Globus pallidus (tissue), 1 donor: ENCODE data around the gene CRNN.

Experiments
- DNase-seq: peaks from one replicate; pipeline ENCODE4 v3.0.0-alpha.2; 2015; ENCODE audit warnings: low spot score

CRNN gene

DNA sequence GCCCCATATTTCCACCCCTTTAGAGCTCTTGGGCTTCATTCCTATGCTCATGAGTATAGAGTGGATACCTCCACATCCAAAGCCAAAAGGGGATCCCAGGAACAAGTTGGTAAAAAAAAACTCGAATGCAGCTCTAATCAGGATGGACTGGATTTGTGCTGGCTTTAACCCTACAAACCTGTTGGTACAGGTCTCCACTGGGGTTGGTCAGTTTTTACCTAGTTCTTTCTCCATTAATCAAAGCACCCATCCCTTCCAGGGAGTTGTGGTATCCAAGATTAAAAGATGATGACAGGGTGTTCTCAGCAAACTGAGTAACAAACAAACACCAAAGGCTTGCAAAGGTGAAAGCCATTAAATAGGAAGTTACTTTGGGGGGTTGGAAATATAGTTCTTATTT is 5.9 kb upstream of the CRNN start:
- no peak for DNase-seq

DNA sequence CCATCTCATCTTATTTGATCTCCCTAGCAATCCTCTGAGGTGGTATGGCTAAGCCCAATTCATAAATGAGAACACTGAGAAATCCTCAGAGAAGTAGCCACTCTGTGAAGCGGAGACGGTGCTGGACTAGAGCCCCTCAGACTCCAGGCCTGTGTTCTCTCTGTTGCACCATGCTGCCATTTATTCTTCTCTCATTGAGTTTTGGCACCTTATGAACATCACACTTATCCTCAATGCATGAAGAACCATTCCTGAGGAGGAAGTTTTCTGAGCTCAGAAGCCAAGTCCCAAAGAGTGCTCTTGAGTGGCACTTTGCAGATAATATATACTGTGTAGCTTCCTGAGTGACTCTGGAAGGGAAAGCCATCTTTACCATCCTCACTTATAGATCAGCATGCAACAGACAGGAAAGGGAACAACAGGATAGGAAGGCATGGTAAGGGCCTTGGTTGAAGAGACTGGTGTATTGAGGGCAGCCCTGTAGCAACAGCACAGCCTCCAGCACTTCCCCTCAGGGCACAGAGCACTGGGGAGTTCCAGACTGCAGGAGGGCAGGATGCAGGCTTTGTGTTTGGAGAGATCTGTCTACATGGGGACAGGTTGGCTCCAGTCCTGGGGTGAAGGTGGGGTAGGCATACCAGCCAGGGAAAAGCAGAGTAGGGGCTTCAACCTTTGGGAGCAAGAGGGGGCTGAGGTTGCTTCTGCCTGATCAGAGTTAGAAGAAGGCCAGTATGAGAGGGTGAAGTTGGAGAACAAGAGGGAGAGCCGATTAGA is 1.6 kb upstream of the CRNN start:
- no peak for DNase-seq

DNA sequence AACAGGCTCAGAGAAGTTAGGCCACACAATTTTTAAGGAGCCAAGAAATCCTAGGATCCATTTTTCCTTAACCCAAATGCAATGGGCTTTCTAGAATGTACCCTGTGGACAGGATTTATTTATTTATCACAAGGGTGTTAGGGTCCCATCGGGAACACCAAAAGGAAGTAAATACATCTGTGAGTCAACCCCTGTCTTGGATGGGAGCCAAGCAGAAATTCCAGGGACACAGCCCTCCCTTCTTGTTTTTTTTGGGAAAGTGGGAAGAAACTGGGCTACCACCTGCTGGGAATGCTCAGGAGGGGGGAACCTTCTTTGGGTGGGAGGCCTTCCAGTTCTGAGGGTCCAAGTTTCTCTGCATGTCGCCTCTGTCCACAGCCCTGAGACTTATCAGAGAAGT is 1.3 kb downstream of the CRNN start:
- no peak for DNase-seq

DNA sequence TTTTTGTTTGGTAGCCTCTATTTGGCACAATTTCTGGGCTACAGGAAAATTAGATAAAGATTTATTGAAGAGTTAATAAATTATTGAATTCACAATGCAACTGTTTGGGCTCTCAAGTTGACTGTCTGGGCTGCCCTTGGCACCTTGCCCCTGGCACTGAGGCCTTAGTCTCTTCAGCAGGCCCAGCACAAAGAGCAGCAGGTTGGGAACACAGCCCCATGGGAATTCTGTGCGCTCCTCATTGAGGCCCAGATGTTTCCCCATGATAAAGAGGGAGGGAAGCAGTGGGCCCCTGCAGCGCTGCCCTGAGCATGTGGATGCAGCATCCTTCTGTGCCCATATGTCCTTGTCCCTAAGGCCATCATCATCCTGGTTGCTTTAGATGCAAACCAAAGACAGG is 2.9 kb downstream of the CRNN start:
- DNase-seq: no peak

DNA sequence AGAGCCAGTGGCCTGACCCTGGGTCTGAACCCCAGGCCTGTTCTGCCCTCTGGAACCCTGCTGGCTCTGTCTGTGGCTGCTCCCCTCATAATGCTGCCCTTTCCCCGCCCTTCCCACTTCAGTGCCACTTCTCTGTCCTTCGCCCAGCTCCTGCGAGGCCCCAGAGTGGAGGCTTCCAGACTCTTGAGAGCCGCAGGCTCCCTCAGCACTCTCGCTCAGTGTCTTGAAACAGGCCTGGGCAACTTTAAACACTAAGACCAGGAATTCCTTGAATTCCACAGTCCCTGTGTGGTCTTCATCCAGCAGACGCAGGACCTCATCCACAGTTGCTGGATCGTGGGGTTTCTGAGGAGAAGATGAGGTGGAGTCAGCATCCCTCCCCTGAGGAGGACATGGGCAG is 3.5 kb downstream of the CRNN start:
- no peak for DNase-seq

DNA sequence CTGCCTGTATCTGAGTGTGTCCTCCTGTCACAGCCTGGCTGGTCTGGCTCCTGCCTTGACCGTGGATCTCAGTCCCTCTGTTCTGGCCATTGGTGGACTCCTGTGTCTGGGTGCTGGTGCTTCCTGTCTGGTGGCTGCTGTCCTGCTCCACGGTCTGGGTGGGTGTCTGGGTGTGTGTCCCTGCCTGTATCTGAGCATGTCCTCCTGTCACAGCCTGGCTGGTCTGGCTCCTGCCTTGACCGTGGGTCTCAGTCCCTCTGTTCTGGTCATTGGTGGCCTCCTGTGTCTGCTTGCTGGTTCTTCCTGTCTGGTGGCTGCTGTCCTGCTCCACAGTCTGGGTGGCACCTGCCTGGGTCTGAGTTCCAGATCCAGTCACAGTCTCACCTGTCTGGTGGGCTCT is 4.0 kb downstream of the CRNN start:
- no peak for DNase-seq

DNA sequence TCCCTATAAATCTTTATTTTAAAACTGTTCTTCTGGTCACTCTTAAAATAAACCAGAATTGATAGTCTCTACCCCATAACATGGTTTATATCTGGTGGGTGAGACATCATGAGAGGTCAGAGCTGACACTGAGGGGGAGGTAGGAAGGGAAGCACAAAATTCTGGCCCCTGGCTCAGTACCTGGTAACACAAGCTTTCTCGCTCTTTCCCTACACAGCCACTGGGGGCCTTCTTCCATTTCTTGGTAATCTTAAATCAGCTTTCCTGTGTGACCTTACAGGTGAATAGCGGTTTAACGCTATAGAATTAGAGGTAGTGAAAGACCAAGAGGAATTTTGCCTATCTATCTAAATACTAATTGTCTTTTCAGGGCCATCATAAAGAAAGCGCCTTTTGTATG is 5.4 kb downstream of the CRNN start:
- DNase-seq: no peak

DNA sequence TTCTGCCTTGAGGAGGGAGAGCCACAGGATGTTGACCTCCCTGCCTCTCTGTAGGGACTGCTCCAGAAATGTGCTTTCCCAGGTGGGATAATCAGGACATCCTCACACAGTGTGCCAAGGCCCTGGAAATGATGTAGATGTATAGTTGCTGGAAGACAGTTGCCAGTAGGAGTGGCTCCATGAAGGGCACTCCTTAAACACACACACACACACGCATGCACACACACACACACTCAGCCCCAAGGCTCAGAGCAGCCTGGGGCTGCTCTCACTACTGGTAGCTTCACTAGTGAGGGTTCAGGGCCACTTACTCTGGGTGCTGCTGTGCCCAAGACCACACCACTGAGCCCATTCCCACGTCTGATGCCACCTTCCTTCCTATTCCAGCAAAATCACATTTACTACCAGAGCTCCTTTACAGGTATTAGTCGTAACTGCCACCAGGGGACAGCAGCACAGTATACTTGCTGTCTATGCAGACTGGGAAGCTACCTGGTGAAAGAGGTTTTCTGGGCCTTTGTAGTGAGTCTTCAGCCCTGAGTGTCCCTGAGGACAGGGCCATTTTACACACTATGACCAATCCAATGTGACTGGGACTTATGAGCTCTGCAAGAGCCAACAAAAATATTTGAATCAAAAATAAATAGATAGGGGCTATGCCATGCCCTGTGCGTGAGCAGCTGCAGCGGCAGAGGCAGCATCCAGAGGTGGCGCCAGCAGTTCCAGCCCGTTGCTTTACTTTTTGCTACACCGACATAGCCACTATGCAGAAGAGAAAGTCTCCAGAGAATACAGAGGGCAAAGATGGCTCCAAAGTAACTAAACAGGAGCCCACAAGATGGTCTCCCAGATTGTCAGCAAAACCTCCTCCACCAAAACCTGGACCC is 15.0 kb downstream of the CRNN start:
- no peak for DNase-seq

DNA sequence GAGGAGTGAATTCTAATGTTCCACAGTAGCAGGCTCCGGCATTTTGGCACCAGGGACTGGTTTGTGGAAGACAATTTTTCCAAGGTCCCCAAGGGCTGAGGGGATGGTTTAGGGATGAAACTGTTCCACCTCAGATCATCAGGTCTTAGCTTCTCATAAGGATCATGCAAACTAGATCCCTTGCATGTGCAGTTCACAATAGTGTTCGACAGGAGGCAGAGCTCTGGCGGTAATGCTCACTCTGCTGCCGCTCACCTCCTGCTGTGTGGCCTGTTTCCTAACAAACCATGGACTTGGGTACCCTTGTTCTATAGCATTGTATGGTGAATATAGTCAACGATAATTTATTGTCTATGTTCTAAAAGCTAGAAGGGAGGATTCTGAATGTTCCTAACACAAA is 16.6 kb downstream of the CRNN start:
- DNase-seq: no peak

DNA sequence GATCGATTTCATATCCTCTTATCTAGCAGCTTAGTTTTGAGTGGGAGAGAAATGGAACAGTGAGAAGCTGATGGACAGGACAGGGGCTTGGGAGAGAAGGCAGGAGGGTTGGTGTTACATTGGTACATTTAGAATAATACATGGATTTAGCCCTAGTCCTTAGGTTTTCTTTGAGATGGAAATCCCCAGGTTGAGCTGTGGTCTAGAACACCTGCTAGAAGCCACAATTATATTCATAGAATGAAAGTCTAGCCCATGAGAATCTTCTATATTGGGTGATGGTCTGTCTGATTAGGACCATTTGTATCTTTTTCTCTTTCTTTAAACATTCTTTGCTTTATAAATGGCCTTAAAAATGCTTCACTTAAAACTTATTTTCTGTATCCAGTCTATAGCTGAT is 19.9 kb downstream of the CRNN start:
- no peak for DNase-seq

DNA sequence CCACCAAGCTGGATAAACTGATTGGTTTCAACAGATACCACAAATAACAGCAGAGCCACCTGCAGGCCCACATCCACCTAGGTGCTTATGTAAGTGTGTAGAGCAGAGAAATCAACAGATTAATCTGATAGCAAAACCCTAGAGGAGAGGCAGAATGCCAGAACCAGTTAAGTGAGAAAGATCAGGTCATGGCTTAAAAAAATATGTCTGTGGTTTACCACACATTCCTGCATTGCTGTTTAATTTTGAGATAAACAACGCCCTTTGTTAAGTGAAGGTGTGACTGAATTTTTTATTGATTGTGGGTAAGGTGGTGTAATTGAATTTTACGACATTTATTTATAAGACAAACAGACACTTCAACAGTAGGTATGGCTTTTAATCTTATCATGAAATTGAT is 21.2 kb downstream of the CRNN start:
- DNase-seq: no peak

DNA sequence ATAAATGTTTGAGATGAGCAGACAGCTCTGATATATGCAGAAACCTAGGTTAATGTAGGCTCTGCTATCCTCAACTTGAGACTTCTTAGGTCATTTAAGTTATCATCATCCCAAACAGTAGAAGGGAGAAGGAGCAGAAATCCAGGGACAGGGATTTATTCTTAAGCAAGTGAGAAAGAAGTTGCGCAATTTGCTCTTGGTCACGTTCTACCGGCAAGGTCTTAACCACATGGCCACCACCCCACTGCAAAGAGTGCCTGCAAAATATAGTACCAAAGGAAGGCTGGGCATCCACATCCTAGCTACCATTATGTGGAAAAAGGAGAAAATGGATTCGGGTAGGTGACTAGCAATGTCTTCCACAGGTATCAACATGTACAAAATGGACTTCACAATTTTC is 25.2 kb downstream of the CRNN start:
- no peak for DNase-seq

DNA sequence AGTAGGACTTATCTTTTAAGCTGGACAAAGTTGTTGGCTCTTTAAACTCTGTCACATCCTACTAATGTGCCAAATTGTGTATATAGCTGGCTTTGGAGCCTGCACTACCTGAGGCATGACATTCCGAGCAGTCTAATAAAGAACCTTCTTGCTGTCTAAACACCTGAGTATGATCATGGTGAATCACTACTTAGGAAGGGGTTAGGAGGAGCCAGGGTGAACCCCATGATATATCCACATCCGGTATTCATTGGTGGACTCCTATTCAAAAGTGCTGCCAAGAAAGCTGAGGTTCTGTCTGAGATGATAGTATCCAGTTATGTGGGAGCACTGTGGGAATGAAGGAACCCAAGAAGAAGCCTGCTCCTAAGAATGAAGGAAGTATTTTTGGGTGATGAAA is 27.1 kb downstream of the CRNN start:
- DNase-seq: no peak

DNA sequence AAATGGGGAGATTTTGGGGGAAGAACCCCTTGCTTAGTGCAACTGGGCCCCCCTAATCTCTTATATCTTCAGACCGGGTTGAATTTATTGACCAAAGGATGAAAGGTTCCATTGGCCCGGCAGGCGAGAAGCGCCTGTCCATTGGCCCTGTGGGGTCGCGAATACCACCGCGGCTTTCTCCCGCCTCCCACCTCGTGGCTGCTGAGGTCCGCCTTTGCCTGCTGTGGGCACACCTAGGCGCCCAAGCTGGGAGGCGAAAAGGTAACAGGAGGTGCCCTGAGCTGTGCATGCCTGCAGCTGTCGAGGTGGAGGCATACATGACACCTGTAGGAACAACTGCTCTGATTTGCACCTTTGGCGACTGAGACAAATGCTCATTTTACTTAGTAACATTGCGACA is 33.1 kb downstream of the CRNN start:
- DNase-seq: no peak

DNA sequence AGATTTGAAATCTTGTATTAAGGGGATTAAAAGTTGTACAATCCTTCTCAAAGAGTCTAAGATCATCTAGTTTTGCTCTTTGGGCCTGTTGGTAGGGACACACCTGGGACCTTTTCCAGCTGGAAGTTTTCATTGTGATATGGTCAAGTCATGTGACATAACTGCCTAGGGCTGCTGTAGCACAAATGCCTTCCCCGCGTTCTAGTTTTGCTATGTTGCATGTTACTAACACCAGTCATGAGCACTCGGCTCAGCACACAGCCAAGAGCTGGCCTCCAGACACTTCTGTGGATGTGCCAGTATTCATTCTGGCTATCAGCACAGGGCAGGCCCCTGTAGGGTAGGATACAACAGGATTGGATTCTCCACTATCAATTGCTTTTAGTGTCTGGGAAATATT is 39.6 kb downstream of the CRNN start:
- DNase-seq: no peak

DNA sequence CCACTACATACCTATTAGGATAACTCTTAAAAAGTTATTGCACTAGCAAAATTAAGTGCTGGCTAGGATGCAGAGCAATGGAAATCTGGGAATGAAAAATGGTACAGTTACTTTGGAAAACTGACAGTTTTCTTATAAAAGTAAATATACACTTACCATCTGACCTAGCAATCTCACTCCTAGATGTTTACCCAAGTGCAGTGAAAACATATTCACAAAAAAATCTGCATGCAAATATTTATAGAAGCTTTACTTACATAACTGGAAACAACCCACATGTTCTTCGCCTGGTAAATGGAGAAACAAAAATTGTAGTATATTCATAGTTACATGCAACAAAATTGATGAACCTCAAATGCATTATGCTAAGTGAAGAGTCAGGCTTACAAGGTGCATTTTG is 41.4 kb downstream of the CRNN start:
- no peak for DNase-seq

DNA sequence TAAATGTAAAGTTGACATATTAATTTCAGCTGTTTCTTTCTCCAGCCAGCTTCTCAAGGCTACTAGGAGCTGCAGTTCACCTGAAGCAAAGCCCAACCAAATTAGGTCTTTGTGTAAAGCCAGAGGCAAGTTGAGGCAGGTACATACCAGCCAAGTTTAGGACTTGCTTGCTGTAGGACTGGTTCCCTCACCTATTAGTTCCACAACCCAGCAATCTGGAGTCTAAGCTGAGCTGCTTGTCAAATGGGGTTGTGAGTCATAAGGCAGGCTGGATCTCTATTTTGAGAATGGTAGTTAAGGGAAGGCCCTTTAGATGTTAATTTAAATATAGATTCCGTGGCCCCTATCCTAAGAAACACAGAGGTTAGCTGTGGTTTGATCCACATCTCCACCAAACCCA is 46.6 kb downstream of the CRNN start:
- no peak for DNase-seq

DNA sequence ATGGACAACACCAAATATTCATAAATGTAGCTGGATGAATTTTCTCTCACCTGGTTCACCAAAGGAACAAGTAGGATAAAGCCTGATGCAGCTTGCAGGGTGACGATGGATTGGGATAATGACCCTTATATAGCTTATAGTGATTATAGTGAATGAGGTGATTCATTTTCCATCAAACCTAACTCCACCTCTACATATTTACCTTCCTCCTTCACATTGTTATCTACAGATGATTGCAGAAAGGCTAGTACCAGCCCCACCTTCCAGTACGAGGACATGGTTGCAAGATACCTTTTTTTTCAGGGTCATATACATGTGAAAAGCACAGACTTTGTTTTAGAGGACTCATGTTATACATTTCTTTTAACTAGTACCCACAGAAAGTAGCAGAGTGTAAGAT is 54.2 kb downstream of the CRNN start, which contains the start of gene FLG2:
Gene FLG2 (minus strand): TSS at position 101 of the 400 bp plus-strand sequence. CDS start 1,122 bp downstream, outside the sequence.
- DNase-seq: no peak
